Measurements from ENCODE around the gene PRKCH.

The PRKCH gene

GRCh38 chr14:61372842-61373555, 51.6 kb downstream of the PRKCH start (continued):
- TF ChIP-seq OSR1 (CRISPR knock-in tag; IDR thresholded peaks at IDR 0.05): no peak

- ATAC-seq: no peak
- no peak for TF ChIP-seq TSHZ2 (CRISPR knock-in tag; IDR thresholded peaks at IDR 0.05)
- TF ChIP-seq RARB (CRISPR knock-in tag; IDR thresholded peaks at IDR 0.05): no peak
- TF ChIP-seq ZC3H10 (CRISPR knock-in tag; IDR thresholded peaks at IDR 0.05): no peak
- no peak for TF ChIP-seq ZNF8 (CRISPR knock-in tag; IDR thresholded peaks at IDR 0.05)
- no peak for TF ChIP-seq OSR1 (CRISPR knock-in tag; IDR thresholded peaks at IDR 0.05)
- TF ChIP-seq ZNF565 (CRISPR knock-in tag; conservative IDR thresholded peaks at IDR 0.05; ENCODE audit: low read depth): no peak
- no peak for TF ChIP-seq PPARA (CRISPR knock-in tag; IDR thresholded peaks at IDR 0.05; ENCODE audit: borderline replicate concordance)
- TF ChIP-seq ESRRG (CRISPR knock-in tag; IDR thresholded peaks at IDR 0.05): no peak
- TF ChIP-seq BACH2 (CRISPR knock-in tag; IDR thresholded peaks at IDR 0.05; ENCODE audit: borderline replicate concordance): no peak
- TF ChIP-seq ARNTL (CRISPR knock-in tag; IDR thresholded peaks at IDR 0.05; ENCODE audit: borderline replicate concordance, low read depth): no peak
- no peak for TF ChIP-seq ZFP30 (CRISPR knock-in tag; IDR thresholded peaks at IDR 0.05)
- TF ChIP-seq SNAI2 (CRISPR knock-in tag; IDR thresholded peaks at IDR 0.05): no peak
- no peak for TF ChIP-seq POU6F1 (CRISPR knock-in tag; IDR thresholded peaks at IDR 0.05; ENCODE audit: borderline replicate concordance, low read depth)
- TF ChIP-seq TOX (CRISPR knock-in tag; IDR thresholded peaks at IDR 0.05; ENCODE audit: borderline replicate concordance): no peak
- TF ChIP-seq GLIS3 (CRISPR knock-in tag; IDR thresholded peaks at IDR 0.05): no peak
- no peak for TF ChIP-seq CSRNP3 (CRISPR knock-in tag; IDR thresholded peaks at IDR 0.05)
- TF ChIP-seq ZNF70 (CRISPR knock-in tag; IDR thresholded peaks at IDR 0.05): no peak
- TF ChIP-seq TCF4 (CRISPR knock-in tag; IDR thresholded peaks at IDR 0.05; ENCODE audit: borderline replicate concordance): no peak
- no peak for TF ChIP-seq PATZ1 (CRISPR knock-in tag; IDR thresholded peaks at IDR 0.05; ENCODE audit: borderline replicate concordance)
Observed at GRCh38 chr14:61374284-61374683, 52.9 kb downstream of the PRKCH start.

- TF ChIP-seq TCF4 (CRISPR knock-in tag; IDR thresholded peaks at IDR 0.05; ENCODE audit: borderline replicate concordance) (no peak), ISL1 (CRISPR knock-in tag; IDR thresholded peaks at IDR 0.05) (no peak), RARB (CRISPR knock-in tag; IDR thresholded peaks at IDR 0.05) (no peak), SNAI2 (CRISPR knock-in tag; IDR thresholded peaks at IDR 0.05) (no peak), ESRRG (CRISPR knock-in tag; IDR thresholded peaks at IDR 0.05) (no peak), PPARA (CRISPR knock-in tag; IDR thresholded peaks at IDR 0.05; ENCODE audit: borderline replicate concordance) (no peak), GLIS3 (CRISPR knock-in tag; IDR thresholded peaks at IDR 0.05) (no peak), ZNF565 (CRISPR knock-in tag; conservative IDR thresholded peaks at IDR 0.05; ENCODE audit: low read depth) (no peak), ZFP30 (CRISPR knock-in tag; IDR thresholded peaks at IDR 0.05) (no peak), CSDC2 (CRISPR knock-in tag; IDR thresholded peaks at IDR 0.05) (no peak), ARNTL (CRISPR knock-in tag; IDR thresholded peaks at IDR 0.05; ENCODE audit: borderline replicate concordance, low read depth) (no peak), ZC3H10 (CRISPR knock-in tag; IDR thresholded peaks at IDR 0.05) (no peak), OSR1 (CRISPR knock-in tag; IDR thresholded peaks at IDR 0.05) (no peak)
- ATAC-seq: no peak
Observed at GRCh38 chr14:61375218-61375617, 53.8 kb downstream of the PRKCH start.

Measured in SK-N-SH treated with all-trans-retinoic acid at 6 μM for 48 hours (cell line).